Measurements from ENCODE around the gene ITPR2.

DNA sequence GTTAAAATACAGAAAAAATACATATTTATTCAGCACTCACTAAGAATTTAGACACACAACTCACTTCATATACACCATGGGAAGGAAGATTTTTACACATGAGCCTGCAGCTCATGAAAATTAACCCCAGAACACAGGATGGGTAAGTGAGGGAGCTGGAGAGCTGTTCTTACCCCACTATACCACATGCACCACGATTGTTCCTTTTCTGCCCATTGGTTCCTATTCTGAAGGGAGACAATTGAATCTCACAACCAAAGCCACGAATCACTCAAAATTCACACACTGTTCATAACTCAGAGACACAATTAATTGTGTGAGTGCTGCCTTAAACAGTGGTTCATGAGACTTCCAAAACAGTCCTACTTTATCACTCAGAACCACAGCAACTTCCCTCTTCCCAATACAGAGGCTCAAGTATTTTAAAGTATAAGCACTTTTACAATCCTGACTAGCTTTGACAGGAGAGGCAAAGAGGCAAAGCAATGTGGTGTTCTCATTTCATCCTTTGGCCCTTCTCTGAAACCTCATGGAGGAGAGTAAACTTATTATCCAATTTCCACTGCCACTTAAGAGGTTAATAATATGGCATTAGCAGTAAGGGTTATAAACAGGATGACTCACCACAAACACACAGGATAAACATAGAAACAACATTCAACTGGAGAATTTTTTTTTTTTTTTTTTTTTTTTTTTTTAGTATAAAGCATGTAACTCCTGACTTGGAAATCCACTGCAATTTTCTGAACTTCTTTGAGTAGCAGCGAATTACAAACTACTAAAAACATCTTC is 59.5 kb downstream of the ITPR2 start:
- no peak for TF ChIP-seq SP1 (IDR thresholded peaks at IDR 0.05)
- TF ChIP-seq BHLHE40 (IDR thresholded peaks at IDR 0.05; ENCODE audit: borderline replicate concordance) = no peak
- TF ChIP-seq ZNF384 (IDR thresholded peaks at IDR 0.05) = no peak
- TF ChIP-seq, protein P1, sequence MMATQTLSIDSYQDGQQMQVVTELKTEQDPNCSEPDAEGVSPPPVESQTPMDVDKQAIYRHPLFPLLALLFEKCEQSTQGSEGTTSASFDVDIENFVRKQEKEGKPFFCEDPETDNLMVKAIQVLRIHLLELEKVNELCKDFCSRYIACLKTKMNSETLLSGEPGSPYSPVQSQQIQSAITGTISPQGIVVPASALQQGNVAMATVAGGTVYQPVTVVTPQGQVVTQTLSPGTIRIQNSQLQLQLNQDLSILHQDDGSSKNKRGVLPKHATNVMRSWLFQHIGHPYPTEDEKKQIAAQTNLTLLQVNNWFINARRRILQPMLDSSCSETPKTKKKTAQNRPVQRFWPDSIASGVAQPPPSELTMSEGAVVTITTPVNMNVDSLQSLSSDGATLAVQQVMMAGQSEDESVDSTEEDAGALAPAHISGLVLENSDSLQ (IDR thresholded peaks at IDR 0.05) = no peak
- TF ChIP-seq LEF1 (IDR thresholded peaks at IDR 0.05; ENCODE audit: borderline replicate concordance) = no peak
- TF ChIP-seq SUZ12 (IDR thresholded peaks at IDR 0.05) = no peak
